ENCODE results near the gene IRAK3. TPM values are rescaled to one million over a fixed set of nuclear protein-coding genes. Genes with fewer than 3 reads are reported as not detected.
"Not testable (repeated sequence)": the region's sequence is repeated elsewhere in the genome, so short reads cannot be mapped to it uniquely, and the experiment has no call there.

IRAK3 gene
- total RNA-seq, 2 donors from 2014 or later, result 0.66 to 1.0 TPM

DNA sequence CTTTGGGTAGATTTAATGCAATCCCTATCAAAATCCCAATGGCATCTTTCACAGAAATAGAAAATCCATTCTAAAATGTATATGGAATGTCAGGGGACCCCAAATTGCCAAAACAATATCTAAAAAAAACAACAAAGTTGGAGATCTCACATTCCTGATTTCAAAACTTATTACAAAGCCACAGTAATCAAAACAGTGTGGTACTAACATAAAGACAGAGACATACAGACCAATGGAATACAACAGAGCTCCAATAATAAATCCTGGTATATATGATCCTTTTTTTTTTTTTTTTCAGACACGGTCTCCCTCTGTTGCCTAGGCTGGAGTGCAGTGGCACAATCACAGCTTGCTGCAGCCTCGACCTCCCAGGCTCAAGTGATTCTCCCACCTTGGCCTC is 23.9 kb upstream of the IRAK3 start:
- DNase-seq (ENCODE audit: low spot score in 2 of 2) (no peak), ATAC-seq (no peak)
- Mint-ChIP-seq H3K9me3 (peaks cover 9 to 18% of the 10 kb centered on the region in 2 donors), H3K36me3 (peaks cover 45 to 59% of the 10 kb centered on the region in 2 donors), H3K27ac (peak overlapping the region in 1 of 2 donors; percentile 75)

DNA sequence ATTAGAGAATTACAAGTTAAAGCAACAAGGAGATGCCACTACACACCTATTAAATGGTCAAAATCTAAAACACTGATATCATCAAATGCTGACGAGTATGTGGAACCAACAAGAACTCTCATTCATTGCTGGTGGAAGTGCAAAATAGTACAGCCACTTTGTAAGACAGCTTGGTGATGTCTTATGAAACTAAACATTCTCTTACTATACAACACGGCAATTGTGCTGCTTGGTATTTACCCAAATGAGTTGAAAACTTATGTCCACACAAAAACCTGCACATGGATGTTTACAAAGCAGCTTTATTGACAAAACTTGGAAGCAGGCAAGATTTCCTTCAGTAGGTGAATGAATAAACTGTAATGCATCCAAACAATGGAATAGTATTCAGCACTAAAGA is 22.5 kb upstream of the IRAK3 start:
- H3K27ac Mint-ChIP-seq, result peak overlapping the region in 1 of 2 donors; percentile 100
- DNase-seq (ENCODE audit: low spot score in 2 of 2) (no peak), ATAC-seq (no peak)
- H3K36me3 Mint-ChIP-seq, result peaks cover 45 to 57% of the 10 kb centered on the region in 2 donors
- H3K9me3 Mint-ChIP-seq, result peaks cover 9 to 18% of the 10 kb centered on the region in 2 donors

DNA sequence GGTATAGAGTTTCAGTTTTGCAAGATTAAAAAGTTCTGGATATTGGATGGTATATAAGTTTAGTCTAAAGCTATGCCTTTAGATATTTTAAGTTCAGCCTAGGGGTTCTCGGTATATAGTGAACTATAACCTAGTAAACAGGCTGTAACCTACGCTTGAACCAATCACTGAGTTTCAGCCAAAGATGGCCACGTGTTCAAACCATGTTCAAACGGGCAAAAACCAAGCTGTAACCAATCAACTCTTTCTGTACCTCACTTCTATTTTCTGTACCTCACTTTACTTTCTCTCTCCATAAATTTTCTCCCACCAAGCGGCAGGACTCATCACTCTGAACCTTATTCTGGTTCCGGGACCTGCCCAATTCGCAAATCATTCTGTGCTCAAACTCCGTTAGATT is 20.6 kb upstream of the IRAK3 start:
- DNase-seq (ENCODE audit: low spot score in 2 of 2) (no peak), ATAC-seq (no peak)
- Mint-ChIP-seq H3K9me3 (peaks cover 9 to 14% of the 10 kb centered on the region in 2 donors), H3K27ac (peak overlapping the region in 1 of 2 donors; percentile 100), H3K36me3 (peaks cover 45 to 55% of the 10 kb centered on the region in 2 donors)

DNA sequence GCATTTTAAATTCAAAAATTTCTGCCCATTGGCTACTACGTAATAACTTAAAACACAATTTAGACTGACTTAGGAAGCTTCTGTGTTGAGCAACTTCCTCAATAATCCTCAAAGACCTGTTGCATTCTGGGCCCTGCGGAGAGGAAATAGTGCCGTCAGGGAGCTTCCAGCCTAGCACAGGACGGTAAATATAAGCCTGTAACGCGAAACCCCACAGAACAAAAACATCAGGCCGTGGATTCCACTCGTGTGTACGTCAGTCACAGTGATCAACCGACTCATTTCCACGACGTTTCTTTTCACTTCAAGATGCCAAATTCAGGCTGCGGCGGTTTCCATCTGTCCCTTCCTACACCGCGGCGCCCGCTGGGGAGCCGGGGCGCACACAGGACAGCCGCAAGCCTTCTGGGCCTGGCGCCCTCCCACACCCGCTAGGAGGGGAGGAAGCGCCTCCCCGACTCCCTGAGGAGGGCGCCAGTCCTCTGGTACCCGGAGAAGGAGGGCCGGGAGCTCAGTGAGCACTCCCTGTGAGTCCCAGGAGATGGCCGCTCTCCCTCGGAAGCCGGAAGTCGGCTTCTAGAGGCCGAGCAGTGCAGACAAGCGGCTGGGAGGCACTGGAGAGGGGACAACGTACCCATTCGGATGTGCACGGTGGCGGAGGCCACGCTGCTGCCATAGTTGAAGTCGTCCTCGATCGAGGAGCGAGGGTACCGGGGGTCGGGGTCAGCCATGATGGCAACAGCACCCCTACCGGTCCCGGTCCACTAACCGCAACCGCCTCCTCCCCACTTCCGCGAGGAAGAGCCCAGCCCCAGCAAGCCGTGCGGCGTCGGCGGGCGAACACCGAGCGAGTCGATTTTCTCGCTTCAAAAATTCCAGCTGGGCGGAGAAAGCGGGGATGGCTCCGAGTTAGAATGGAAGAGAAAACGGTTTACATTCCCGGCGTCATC is 19.5 kb upstream of the IRAK3 start, which contains the start of gene TMBIM4:
TSS of gene TMBIM4 (minus strand) at position 776 of the 950 bp plus-strand sequence. CDS start at position 731, 45 bp downstream.
- peak; percentile 83 to 88 for ATAC-seq
- H3K36me3 Mint-ChIP-seq, result peaks cover 43 to 44% of the 10 kb centered on the region in 2 donors
- peaks cover 5 to 11% of the 10 kb centered on the region in 2 donors for H3K9me3 Mint-ChIP-seq
- peak; percentile 73 to 89 for DNase-seq (ENCODE audit: low spot score in 2 of 2)
- H3K27ac Mint-ChIP-seq, result peak within 1 kb of the TSS; percentile 97 to 100

GRCh38 chr12:66170606-66171005 is 18.4 kb upstream of the IRAK3 start:
- DNase-seq (ENCODE audit: low spot score in 2 of 2) (no peak), ATAC-seq (no peak)
- H3K9me3 Mint-ChIP-seq, result peaks cover 3 to 6% of the 10 kb centered on the region in 2 donors
- H3K36me3 Mint-ChIP-seq, result peaks cover 33 to 36% of the 10 kb centered on the region in 2 donors
- H3K27ac Mint-ChIP-seq, result peak overlapping the region; percentile 97 to 100

DNA sequence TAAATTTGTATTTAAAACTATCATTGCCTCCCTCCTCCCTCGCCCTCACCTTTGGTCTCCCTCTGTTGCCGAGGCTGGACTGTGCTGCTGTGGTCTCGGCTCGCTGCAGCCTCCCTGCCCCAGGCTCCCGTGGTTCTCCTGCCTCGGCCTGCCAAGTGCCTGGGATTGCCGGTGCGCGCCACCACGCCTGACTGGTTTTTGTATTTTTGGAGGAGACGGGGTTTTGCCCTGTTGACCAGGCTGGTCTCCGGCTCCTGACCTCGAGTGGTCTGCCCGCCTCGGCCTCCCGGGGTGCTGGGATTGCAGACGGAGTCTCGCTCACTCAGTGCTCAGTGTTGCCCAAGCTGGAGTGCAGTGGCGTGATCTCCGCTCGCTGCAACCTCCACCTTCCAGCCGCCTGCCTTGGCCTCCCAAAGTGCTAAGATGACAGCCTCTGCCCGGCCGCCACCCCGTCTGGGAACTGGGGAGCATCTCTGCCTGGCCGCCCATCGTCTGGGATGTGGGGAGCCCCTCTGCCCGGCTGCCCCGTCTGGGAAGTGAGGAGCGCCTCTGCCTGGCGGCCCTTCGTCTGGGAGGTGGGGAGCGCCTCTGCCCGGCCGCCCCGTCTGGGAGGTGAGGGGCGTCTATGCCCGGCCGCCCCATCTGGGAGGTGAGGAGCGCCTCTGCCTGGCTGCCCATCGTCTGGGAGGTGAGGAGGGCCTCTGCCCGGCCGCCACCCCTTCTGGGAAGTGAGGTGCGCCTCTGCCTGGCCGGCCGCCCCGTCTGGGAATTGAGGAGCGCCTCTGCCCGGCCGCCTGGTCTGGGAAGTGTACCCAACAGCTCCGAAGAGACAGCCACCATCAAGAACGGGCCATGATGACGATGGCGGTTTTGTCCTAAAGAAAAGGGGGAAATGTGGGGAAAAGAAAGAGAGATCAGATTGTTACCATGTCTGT is 14.4 kb upstream of the IRAK3 start:
- DNase-seq (ENCODE audit: low spot score in 2 of 2); H3K27ac Mint-ChIP-seq; H3K36me3 Mint-ChIP-seq; ATAC-seq; H3K9me3 Mint-ChIP-seq: not testable (repeated sequence)

DNA sequence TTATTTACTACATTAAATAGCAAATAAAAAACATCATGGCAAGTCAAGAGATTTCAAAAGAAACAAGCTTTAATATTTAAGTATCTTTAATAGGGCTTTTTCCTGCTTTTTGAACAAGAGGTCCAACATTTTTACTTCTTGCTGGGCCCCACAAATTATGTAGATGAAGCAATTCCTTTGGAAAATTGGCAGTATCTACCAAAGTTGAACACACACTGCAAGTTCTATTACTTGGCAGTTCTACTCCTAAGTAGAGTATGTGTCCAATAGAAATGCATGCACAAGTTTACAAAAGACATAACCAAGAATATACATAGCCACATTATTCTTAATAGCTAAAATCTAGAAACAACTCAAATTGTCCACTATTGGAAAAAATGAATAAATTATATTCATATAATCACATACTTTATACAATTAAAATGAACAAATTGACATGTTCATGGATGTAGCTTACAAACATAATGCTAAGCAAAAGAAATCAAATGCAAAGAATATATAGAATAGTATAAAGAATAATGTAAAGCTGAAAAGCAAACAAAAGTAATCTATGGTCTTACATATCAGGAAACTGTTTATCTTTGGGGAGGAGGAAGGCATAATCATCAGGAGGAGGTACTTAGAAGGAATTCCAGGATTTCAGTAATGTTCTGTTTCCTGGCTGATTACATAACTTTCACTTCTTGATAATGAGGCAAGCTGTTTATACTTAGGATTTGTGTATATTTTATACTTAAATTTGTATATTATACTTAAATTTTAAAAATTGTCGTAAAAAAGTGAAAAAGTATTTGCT is 12.7 kb upstream of the IRAK3 start:
- H3K27ac Mint-ChIP-seq, result no peak overlapping the region
- no peaks in the 10 kb centered on the region for H3K9me3 Mint-ChIP-seq
- no peak for DNase-seq (ENCODE audit: low spot score in 2 of 2)
- H3K36me3 Mint-ChIP-seq, result no peaks in the 10 kb centered on the region
- ATAC-seq, result no peak

DNA sequence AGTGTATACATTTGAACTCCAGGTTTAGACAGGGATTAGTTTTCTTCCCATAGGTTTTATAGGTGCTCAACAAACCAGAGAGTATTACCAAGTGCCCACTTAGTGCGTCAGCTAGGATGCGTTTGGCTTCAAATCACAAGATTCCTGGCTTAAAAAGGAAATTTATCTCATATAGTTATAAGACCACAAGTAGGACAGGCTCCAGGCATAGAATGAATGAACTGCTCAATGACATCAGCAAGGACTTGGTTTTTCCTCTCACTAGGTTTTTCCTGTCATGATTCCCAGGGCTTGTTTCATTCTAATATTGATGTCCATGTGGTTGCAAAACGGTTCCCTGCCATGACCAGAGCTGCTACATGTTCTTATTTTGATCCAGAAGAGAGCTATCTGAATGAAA is 6.1 kb upstream of the IRAK3 start:
- peaks cover 0 to 6% of the 10 kb centered on the region in 2 donors for H3K9me3 Mint-ChIP-seq
- no peak overlapping the region for H3K27ac Mint-ChIP-seq
- peaks cover 9% of the 10 kb centered on the region in 2 donors for H3K36me3 Mint-ChIP-seq
- ATAC-seq, result no peak
- DNase-seq (ENCODE audit: low spot score in 2 of 2), result no peak

- peaks cover 17% of the 10 kb centered on the region in 2 donors for H3K36me3 Mint-ChIP-seq
- not testable (repeated sequence) for H3K27ac Mint-ChIP-seq; H3K9me3 Mint-ChIP-seq; ATAC-seq; DNase-seq (ENCODE audit: low spot score in 2 of 2)
These were observed 4.2 kb upstream of the IRAK3 start for GRCh38 chr12:66184822-66185221.

- peaks cover 0 to 6% of the 10 kb centered on the region in 2 donors for H3K9me3 Mint-ChIP-seq
- H3K36me3 Mint-ChIP-seq, result peaks cover 17% of the 10 kb centered on the region in 2 donors
- H3K27ac Mint-ChIP-seq, result no peak overlapping the region
- DNase-seq (ENCODE audit: low spot score in 2 of 2) (no peak), ATAC-seq (no peak)
These were observed 2.0 kb upstream of the IRAK3 start for GRCh38 chr12:66187036-66187435.

DNA sequence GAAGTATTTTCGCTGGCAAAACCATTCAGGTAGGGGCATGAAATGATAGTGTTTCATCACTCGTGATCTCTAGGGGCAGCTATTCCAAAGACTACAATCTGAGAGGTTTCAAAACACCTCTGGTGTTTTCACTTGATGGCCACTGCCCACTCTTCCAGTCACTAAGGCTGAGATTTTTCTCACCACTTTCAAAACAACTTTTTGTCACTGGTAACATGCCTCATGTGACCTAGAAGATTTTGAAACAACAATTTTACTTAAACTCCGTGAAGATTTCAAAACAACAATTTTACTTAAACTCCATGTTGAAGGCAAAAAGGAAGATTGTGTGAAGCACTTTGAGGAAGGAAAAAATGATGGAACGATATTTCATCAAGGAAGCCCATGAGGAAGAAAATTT is 1.2 kb upstream of the IRAK3 start:
- Mint-ChIP-seq H3K27ac (no peak overlapping the region), H3K36me3 (peaks cover 17% of the 10 kb centered on the region in 2 donors), H3K9me3 (peaks cover 0 to 6% of the 10 kb centered on the region in 2 donors)
- ATAC-seq, result no peak
- DNase-seq (ENCODE audit: low spot score in 2 of 2), result no peak

GRCh38 chr12:66189486-66189843 is 451 bp downstream of the IRAK3 start:
- ATAC-seq (no peak), DNase-seq (ENCODE audit: low spot score in 2 of 2) (no peak)
- Mint-ChIP-seq H3K27ac (no peak overlapping the region), H3K36me3 (peaks cover 15 to 17% of the 10 kb centered on the region in 2 donors), H3K9me3 (peaks cover 0 to 3% of the 10 kb centered on the region in 2 donors)

GRCh38 chr12:66189889-66190288 is 875 bp downstream of the IRAK3 start:
- ATAC-seq (no peak), DNase-seq (ENCODE audit: low spot score in 2 of 2) (no peak)
- H3K27ac Mint-ChIP-seq, result no peak overlapping the region
- no peaks in the 10 kb centered on the region for H3K9me3 Mint-ChIP-seq
- H3K36me3 Mint-ChIP-seq, result peaks cover 11 to 17% of the 10 kb centered on the region in 2 donors

DNA sequence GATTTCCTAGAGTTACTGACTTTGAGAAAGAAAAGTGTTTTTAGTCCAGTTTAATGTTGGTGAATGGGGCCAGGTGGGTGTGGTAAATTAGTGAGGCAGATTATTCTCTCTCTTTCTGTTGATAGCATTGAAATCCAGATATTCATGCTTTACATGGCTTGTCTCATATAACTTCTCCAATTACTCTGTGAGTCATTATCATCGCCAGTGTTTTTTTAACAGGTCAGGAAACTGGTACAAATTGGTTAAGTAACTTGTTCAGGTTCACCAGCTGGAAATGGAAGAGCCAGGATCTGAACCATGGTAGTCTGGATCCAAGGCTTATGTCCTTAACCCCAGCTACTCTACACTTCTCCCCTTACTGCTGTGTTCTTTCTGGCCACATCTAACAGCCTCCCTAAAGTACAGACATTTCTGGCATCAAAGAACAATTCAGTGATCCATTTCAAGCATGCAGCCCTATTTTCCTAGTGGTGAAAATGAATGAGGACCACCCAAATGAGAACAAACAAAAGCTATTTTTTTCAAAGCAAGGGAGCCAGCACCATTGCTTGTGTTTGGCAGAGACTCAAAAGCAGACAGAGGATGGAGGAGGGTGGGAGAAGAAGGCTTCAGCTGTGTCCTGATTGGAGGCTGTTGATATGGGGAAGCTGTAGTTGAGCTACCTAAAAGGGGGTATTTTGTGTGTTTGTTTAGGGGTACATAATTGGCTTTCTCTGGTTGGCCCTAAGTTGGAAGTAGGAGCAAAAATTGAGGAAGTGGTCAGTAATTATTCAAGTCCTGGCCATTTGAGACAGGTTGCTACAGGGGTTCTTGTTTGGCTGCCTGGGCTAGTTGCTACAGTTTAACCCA is 1.7 kb downstream of the IRAK3 start:
- Mint-ChIP-seq H3K9me3 (no peaks in the 10 kb centered on the region), H3K27ac (no peak overlapping the region), H3K36me3 (peaks cover 11 to 17% of the 10 kb centered on the region in 2 donors)
- DNase-seq (ENCODE audit: low spot score in 2 of 2) (no peak), ATAC-seq (no peak)

- no peak for ATAC-seq
- Mint-ChIP-seq H3K36me3 (peaks cover 11 to 17% of the 10 kb centered on the region in 2 donors), H3K9me3 (no peaks in the 10 kb centered on the region), H3K27ac (no peak overlapping the region)
- no peak for DNase-seq (ENCODE audit: low spot score in 2 of 2)
These were observed 2.6 kb downstream of the IRAK3 start for GRCh38 chr12:66191547-66192126.
